ENCODE results near the gene DCST1.
A peak's percentile ranks its signal among the peaks of the same experiment; 100 is the strongest.

DCST1 gene

DNA sequence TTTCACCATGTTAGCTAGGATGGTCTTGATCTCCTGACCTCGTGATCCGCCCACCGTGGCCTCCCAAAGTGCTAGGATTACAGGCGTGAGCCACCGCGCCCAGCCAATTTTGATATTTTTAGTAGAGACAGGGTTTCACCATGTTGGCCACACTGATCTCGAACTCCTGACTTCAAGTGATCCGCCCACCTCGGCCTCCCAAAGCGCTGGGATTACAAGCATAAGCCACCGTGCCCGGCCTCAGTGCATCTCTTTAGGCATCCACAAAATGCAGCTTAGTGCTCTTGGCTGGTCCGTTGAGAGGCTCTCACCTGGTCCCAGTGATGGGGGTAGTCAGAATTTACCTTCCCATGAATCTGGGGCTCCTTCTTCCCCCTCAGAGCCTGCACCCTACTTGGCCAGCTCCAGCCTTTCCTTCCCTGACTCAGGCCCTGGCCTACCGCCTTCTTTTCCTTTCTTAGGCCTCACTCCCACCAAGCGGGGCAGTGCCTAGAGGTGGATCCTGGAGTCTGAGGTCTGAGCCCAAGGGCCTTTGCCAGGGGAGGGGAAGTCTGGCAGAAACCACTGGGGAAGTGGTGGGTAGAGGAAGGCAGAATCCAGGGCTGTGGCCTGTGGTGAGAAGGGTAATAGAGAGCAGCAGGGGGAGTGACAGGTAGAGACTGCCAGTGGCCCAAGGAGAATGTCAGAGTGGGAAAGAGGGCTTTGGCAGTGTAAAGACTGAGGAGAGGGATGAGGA is 36.5 kb upstream of the DCST1 start:
- no peaks in the 10 kb centered on the region for H3K27me3 ChIP-seq (replicated peaks in 2 of 5; ENCODE audit: control insufficient read depth in 4 of 5, insufficient read depth in 5 of 5, low read length in 4 of 5)
- ChIA-PET POLR2A (interaction anchor here (0.5 to 1.3 kb wide), 2 partner anchors 36 to 129 kb away, joined by 3 to 4 read pairs; partner anchors contain the start of gene PYGO2), CTCF (interaction anchor here (1.0 to 14.0 kb wide), 11 partner anchors 11 to 63 kb away, joined by 3 to 320 read pairs (median 5); partner anchors contain the start of genes CKS1B, FLAD1, PBXIP1 and PYGO2)
- H3K9me3 ChIP-seq (ENCODE audit: control extremely low read depth in 1 of 5, control insufficient read depth in 4 of 5, insufficient read depth in 2 of 5, low read depth in 1 of 5, low read length in 4 of 5): no peaks in the 10 kb centered on the region
- 76% methylated on average over 13 of the region's 15 CpGs for WGBS (ENCODE audit: insufficient coverage)
- peak overlapping the region in 2 of 7 experiments; percentile 28 for H3K4me3 ChIP-seq (ENCODE audit: control insufficient read depth in 1 of 7, extremely low read depth in 1 of 7, insufficient read depth in 4 of 7, low read depth in 2 of 7, low read length in 6 of 7)
- DNase-seq: peak; percentile 71 to 84 (median 82)
- H3K4me1 ChIP-seq (ENCODE audit: control extremely low read depth in 1 of 4, control insufficient read depth in 4 of 4, insufficient read depth in 4 of 4, low read length in 3 of 4): peaks cover 7 to 83% (median 73%) of the 10 kb centered on the region in 4 experiments
- peaks cover 0 to 7% (median 3%) of the 10 kb centered on the region in 4 experiments for H3K36me3 ChIP-seq (ENCODE audit: control insufficient read depth in 4 of 4, insufficient read depth in 4 of 4, low read length in 3 of 4)
- H3K27ac ChIP-seq (ENCODE audit: insufficient read depth in 1 of 2, low read depth in 1 of 2, low read length in 2 of 2, poor library complexity in 1 of 2, severe bottlenecking in 2 of 2): no peak overlapping the region

DNA sequence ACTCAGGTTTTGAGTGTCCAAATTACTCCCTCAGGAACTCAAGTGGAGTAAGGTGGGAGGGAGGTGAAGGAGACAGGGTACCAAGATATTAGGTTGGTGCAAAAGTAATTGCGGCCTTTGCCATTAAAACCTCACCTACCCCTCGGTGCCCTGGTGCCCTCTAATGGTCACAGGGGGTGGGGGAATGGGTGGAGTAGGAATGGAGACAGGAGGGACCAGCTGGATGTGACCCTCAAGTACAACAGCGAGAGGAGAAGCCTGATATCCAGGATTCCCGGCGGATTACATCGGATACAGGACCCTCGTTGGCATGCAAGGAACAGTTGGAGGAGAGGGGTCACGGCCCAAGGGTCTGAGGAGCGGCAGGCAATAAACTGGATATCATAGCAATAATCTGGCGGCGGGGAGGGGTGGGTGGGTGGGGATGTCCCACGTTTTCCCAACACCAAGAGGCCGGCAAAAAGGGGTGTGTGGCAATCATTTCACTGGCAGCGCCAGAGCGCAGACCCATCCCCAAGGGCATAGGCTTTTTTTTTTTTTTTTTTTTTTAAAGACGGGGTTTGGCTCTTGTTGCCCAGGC is 35.3 kb upstream of the DCST1 start:
- POLR2A ChIA-PET: interaction anchor here (1.8 kb wide), 1 partner anchor 25 kb away, joined by 6 read pairs; no protein-coding TSS in a partner anchor
- Histone ChIP-seq H3K4me1 (ENCODE audit: control extremely low read depth in 1 of 4, control insufficient read depth in 4 of 4, insufficient read depth in 4 of 4, low read length in 3 of 4) (peaks cover 9 to 82% (median 76%) of the 10 kb centered on the region in 4 experiments), H3K27ac (ENCODE audit: insufficient read depth in 1 of 2, low read depth in 1 of 2, low read length in 2 of 2, poor library complexity in 1 of 2, severe bottlenecking in 2 of 2) (no peak overlapping the region), H3K36me3 (ENCODE audit: control insufficient read depth in 4 of 4, insufficient read depth in 4 of 4, low read length in 3 of 4) (no peaks in the 10 kb centered on the region), H3K9me3 (ENCODE audit: control extremely low read depth in 1 of 5, control insufficient read depth in 4 of 5, insufficient read depth in 2 of 5, low read depth in 1 of 5, low read length in 4 of 5) (no peaks in the 10 kb centered on the region), H3K4me3 (ENCODE audit: control insufficient read depth in 1 of 7, extremely low read depth in 1 of 7, insufficient read depth in 4 of 7, low read depth in 2 of 7, low read length in 6 of 7) (no peak overlapping the region), H3K27me3 (replicated peaks in 2 of 5; ENCODE audit: control insufficient read depth in 4 of 5, insufficient read depth in 5 of 5, low read length in 4 of 5) (no peaks in the 10 kb centered on the region)
- CTCF ChIA-PET: interaction anchor here (0.7 to 14.0 kb wide), 13 partner anchors 8 to 215 kb away, joined by 3 to 320 read pairs (median 6); partner anchors contain the start of genes CKS1B, FLAD1, PBXIP1 and PYGO2
- WGBS (ENCODE audit: insufficient coverage): 85% methylated on average over 9 of the region's 16 CpGs
- DNase-seq: no peak

DNA sequence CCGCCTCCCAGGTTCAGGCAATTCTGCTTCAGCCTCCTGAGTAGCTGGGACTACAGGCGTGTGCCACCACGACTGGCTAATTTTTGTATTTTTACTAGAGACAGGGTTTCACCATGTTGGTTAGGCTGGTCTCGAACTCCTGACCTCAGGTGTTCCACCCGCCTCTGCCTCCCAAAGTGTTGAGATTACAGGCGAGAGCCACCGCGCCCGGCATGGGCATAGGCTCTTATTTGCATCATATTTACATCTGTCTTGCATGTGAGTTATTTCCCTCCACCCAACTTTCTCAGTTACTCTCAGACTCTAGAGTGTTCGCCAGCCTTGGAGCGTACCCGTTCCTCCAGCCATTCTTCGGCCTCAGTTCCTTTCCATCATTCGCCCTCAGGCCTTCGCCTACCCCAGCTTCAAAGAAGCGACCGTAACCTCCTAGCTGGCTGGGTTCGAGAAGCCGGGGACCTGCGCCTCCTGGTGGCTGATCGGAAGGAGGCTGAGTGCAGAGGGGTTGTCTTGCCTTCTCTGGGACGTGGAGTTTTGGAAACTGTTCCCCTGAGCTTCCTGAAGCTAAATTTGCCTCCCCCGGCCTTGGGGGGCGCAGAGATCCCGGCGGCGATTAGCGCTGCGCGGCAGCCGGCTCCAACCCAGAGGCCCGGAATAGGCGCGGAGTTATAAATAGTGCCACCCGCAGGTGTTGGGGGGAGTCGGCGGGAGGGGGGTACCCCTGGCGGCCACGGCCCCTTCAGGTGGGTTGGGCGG is 34.6 kb upstream of the DCST1 start:
- Histone ChIP-seq H3K4me3 (ENCODE audit: control insufficient read depth in 1 of 7, extremely low read depth in 1 of 7, insufficient read depth in 4 of 7, low read depth in 2 of 7, low read length in 6 of 7) (peak overlapping the region in 6 of 7 experiments; percentile 38 to 95 (median 62)), H3K4me1 (ENCODE audit: control extremely low read depth in 1 of 4, control insufficient read depth in 4 of 4, insufficient read depth in 4 of 4, low read length in 3 of 4) (peaks cover 9 to 86% (median 82%) of the 10 kb centered on the region in 4 experiments), H3K27me3 (replicated peaks in 2 of 5; ENCODE audit: control insufficient read depth in 4 of 5, insufficient read depth in 5 of 5, low read length in 4 of 5) (no peaks in the 10 kb centered on the region), H3K27ac (ENCODE audit: insufficient read depth in 1 of 2, low read depth in 1 of 2, low read length in 2 of 2, poor library complexity in 1 of 2, severe bottlenecking in 2 of 2) (peak overlapping the region in 1 of 2 experiments; percentile 49), H3K9me3 (ENCODE audit: control extremely low read depth in 1 of 5, control insufficient read depth in 4 of 5, insufficient read depth in 2 of 5, low read depth in 1 of 5, low read length in 4 of 5) (no peaks in the 10 kb centered on the region), H3K36me3 (ENCODE audit: control insufficient read depth in 4 of 4, insufficient read depth in 4 of 4, low read length in 3 of 4) (no peaks in the 10 kb centered on the region)
- CTCF ChIA-PET: interaction anchor here (0.7 to 14.0 kb wide), 15 partner anchors 9 to 215 kb away, joined by 3 to 320 read pairs (median 4); partner anchors contain the start of genes CKS1B, FLAD1, PBXIP1 and PYGO2
- WGBS (ENCODE audit: insufficient coverage): 9% methylated on average over 20 of the region's 40 CpGs
- POLR2A ChIA-PET: interaction anchor here (1.0 to 1.8 kb wide), 2 partner anchors 25 to 38 kb away, joined by 3 to 6 read pairs; partner anchors contain the start of gene PYGO2
- DNase-seq: peak; percentile 74 to 76 (median 75)

DNA sequence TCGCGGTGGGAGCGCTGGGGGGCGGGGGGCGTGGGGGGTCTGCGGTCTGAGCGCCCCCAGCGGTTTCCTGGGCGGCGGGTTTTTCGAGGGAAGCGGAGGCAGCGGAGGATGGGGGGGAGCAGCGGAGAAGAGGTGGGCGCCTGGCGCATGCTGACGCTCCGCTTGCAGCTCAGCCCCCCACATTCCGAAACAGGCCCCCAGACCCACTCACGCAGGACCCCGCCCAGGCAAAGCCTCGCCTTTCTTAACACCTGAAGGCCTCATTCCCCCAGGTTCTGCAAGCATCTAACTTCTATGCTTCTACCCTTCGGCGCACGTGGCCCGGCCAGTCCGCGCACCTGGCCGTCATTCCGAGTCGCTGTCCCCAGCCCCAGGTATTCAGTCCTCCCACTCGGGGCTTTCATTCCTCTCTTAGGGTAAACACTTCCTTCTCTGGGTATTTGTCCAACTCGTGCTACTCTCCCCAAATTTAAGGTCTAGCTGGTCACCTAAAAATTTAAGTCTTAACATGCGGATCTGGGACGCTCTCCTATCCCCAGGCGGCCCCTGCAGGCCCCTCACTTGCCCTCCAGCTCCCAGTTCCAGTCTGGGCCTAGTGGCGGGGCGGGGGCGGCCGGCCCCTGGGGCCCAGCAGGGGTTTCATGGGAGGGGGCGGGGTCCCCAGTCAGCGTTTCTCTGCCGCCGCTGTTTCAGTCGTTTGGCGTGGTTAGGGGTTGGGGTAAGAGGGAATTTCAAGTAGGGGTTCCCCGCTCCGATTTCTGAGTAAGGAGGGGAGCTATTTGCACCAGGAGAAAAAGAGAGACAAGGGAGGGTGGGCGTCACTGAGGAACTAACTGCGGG is 33.8 kb upstream of the DCST1 start:
- H3K36me3 ChIP-seq (ENCODE audit: control insufficient read depth in 4 of 4, insufficient read depth in 4 of 4, low read length in 3 of 4): no peaks in the 10 kb centered on the region
- DNase-seq: peak in 2 of 3 donors; percentile 50 to 61
- WGBS (ENCODE audit: insufficient coverage): under 1% methylated on average over 34 of the region's 50 CpGs
- peaks cover 14 to 86% (median 83%) of the 10 kb centered on the region in 4 experiments for H3K4me1 ChIP-seq (ENCODE audit: control extremely low read depth in 1 of 4, control insufficient read depth in 4 of 4, insufficient read depth in 4 of 4, low read length in 3 of 4)
- POLR2A ChIA-PET: interaction anchor here (0.6 to 1.8 kb wide), 5 partner anchors 13 to 47 kb away, joined by 3 to 6 read pairs (median 4); partner anchors contain the start of gene PYGO2
- peak overlapping the region in 1 of 2 experiments; percentile 79 for H3K27ac ChIP-seq (ENCODE audit: insufficient read depth in 1 of 2, low read depth in 1 of 2, low read length in 2 of 2, poor library complexity in 1 of 2, severe bottlenecking in 2 of 2)
- peak overlapping the region; percentile 16 to 95 (median 72) for H3K4me3 ChIP-seq (ENCODE audit: control insufficient read depth in 1 of 7, extremely low read depth in 1 of 7, insufficient read depth in 4 of 7, low read depth in 2 of 7, low read length in 6 of 7)
- no peaks in the 10 kb centered on the region for H3K27me3 ChIP-seq (replicated peaks in 2 of 5; ENCODE audit: control insufficient read depth in 4 of 5, insufficient read depth in 5 of 5, low read length in 4 of 5)
- H3K9me3 ChIP-seq (ENCODE audit: control extremely low read depth in 1 of 5, control insufficient read depth in 4 of 5, insufficient read depth in 2 of 5, low read depth in 1 of 5, low read length in 4 of 5): no peaks in the 10 kb centered on the region
- CTCF ChIA-PET: interaction anchor here (0.8 to 14.0 kb wide), 13 partner anchors 10 to 81 kb away, joined by 3 to 320 read pairs (median 5); partner anchors contain the start of genes CKS1B, FLAD1, PBXIP1 and PYGO2

DNA sequence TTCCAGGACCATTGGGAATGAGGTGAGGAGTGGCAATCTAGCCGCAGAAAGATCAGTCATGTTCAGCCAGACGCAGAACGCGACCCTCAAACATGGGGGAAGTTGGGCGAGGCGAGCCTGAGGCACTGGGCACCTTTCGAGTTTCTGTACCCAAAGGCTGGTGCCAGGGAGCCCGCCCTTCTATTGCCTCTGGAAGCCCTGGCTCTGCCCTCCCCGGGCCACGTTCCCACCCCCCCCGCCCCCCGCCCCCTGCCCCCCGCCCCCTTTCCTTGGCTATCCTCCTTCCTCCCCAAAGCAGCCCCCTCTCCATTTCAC is 33.3 kb upstream of the DCST1 start:
- Histone ChIP-seq H3K4me3 (ENCODE audit: control insufficient read depth in 1 of 7, extremely low read depth in 1 of 7, insufficient read depth in 4 of 7, low read depth in 2 of 7, low read length in 6 of 7) (peak overlapping the region; percentile 54 to 95 (median 72)), H3K4me1 (ENCODE audit: control extremely low read depth in 1 of 4, control insufficient read depth in 4 of 4, insufficient read depth in 4 of 4, low read length in 3 of 4) (peaks cover 15 to 88% (median 84%) of the 10 kb centered on the region in 4 experiments), H3K36me3 (ENCODE audit: control insufficient read depth in 4 of 4, insufficient read depth in 4 of 4, low read length in 3 of 4) (no peaks in the 10 kb centered on the region), H3K27ac (ENCODE audit: insufficient read depth in 1 of 2, low read depth in 1 of 2, low read length in 2 of 2, poor library complexity in 1 of 2, severe bottlenecking in 2 of 2) (peak overlapping the region in 1 of 2 experiments; percentile 83), H3K9me3 (ENCODE audit: control extremely low read depth in 1 of 5, control insufficient read depth in 4 of 5, insufficient read depth in 2 of 5, low read depth in 1 of 5, low read length in 4 of 5) (no peaks in the 10 kb centered on the region), H3K27me3 (replicated peaks in 2 of 5; ENCODE audit: control insufficient read depth in 4 of 5, insufficient read depth in 5 of 5, low read length in 4 of 5) (no peaks in the 10 kb centered on the region)
- POLR2A ChIA-PET: interaction anchor here (0.6 to 1.8 kb wide), 3 partner anchors 12 to 28 kb away, joined by 3 to 6 read pairs (median 4); no protein-coding TSS in a partner anchor
- 0% methylated on average over 7 of the region's 13 CpGs for WGBS (ENCODE audit: insufficient coverage)
- DNase-seq: peak in 2 of 3 donors; percentile 65 to 74
- CTCF ChIA-PET: interaction anchor here (0.8 to 14.0 kb wide), 8 partner anchors 17 to 81 kb away, joined by 3 to 320 read pairs (median 6); partner anchors contain the start of genes CKS1B, FLAD1, PBXIP1 and PYGO2
